Liver (tissue), 9 donors: ENCODE results near the gene FASTK. TPM values are rescaled to one million over a fixed set of nuclear protein-coding genes. Genes with fewer than 3 reads are reported as not detected.

Experiments
- DNase-seq: peaks from one replicate; pipeline ENCODE4 v3.0.0-alpha.2; 2017; ENCODE audit warnings: low spot score
- H3K27ac ChIP-seq, 2 donors: one replicate each; pipeline ENCODE4 v1.7.0; 2013; ENCODE audit warnings: inconsistent platforms in 2 of 2, low read length in 2 of 2, control low read depth in 1 of 2, low read depth in 1 of 2, mild to moderate bottlenecking in 1 of 2
- H3K27me3 ChIP-seq, 4 donors: one replicate each; pipeline versions ENCODE4 v1.6.1 to v1.7.0; 2013; ENCODE audit warnings: low read length in 3 of 4, inconsistent platforms in 1 of 4, mild to moderate bottlenecking in 1 of 4, moderate library complexity in 1 of 4; ENCODE audit not compliant: control insufficient read depth in 4 of 4, insufficient read depth in 4 of 4
- H3K36me3 ChIP-seq, 4 donors: one replicate each; pipeline versions ENCODE4 v1.6.1 to v1.7.0; 2013; ENCODE audit warnings: low read length in 3 of 4, mild to moderate bottlenecking in 3 of 4, low read depth in 1 of 4, moderate library complexity in 1 of 4; ENCODE audit not compliant: control insufficient read depth in 4 of 4, insufficient read depth in 3 of 4
- H3K4me1 ChIP-seq, 4 donors: one replicate each; pipeline versions ENCODE4 v1.6.1 to v1.7.0; 2013; ENCODE audit warnings: low read length in 3 of 4, mild to moderate bottlenecking in 3 of 4, moderate library complexity in 1 of 4; ENCODE audit not compliant: control insufficient read depth in 4 of 4, insufficient read depth in 4 of 4
- H3K4me3 ChIP-seq, 3 donors: one replicate each; pipeline versions ENCODE4 v1.6.1 to v1.7.0; 2013; ENCODE audit warnings: low read length in 3 of 3, control low read depth in 1 of 3, low read depth in 1 of 3, mild to moderate bottlenecking in 1 of 3
- H3K9ac ChIP-seq, 2 donors: one replicate each; pipeline ENCODE4 v1.7.0; 2013; ENCODE audit warnings: low read length in 2 of 2, mild to moderate bottlenecking in 2 of 2, moderate library complexity in 2 of 2, control low read depth in 1 of 2, low read depth in 1 of 2
- H3K9me3 ChIP-seq, 4 donors: one replicate each; pipeline versions ENCODE4 v1.6.1 to v1.7.0; 2013; ENCODE audit warnings: low read length in 3 of 4; ENCODE audit not compliant: control insufficient read depth in 4 of 4
- ATF3 ChIP-seq: IDR thresholded peaks from 2 replicates; pipeline ENCODE4 v1.6.1; 2016; ENCODE audit warnings: antibody characterized with exemption
- CTCF ChIP-seq: fragments of 150-350 bp; IDR thresholded peaks from 2 replicates; pipeline ENCODE4 v1.5.1; 2017; ENCODE audit warnings: improper control_type of control experiment, low read depth, low read length; ENCODE audit not compliant: missing input control
- EGR1 ChIP-seq, 2 donors: IDR thresholded peaks; 2 replicates each; pipeline ENCODE4 v1.6.1; 2016 to 2018; ENCODE audit warnings: antibody characterized with exemption in 2 of 2, low read depth in 2 of 2
- FOXA1 ChIP-seq: IDR thresholded peaks from 2 replicates; pipeline ENCODE4 v1.6.1; 2016; ENCODE audit warnings: antibody characterized with exemption
- FOXA2 ChIP-seq: IDR thresholded peaks from 2 replicates; pipeline ENCODE4 v1.6.1; 2016; ENCODE audit warnings: antibody characterized with exemption
- GABPA ChIP-seq, 2 donors: IDR thresholded peaks in 1 of 2; conservative IDR thresholded peaks in 1 of 2; 2 replicates each; pipeline ENCODE4 v1.6.1; 2016; ENCODE audit warnings: antibody characterized with exemption in 2 of 2, mild to moderate bottlenecking in 1 of 2, moderate library complexity in 1 of 2
- HNF4A ChIP-seq, 2 donors: conservative IDR thresholded peaks; 2 replicates each; pipeline ENCODE4 v1.6.1; 2016; ENCODE audit warnings: antibody characterized with exemption in 2 of 2, mild to moderate bottlenecking in 2 of 2
- HNF4G ChIP-seq: IDR thresholded peaks from 2 replicates; pipeline ENCODE4 v1.6.1; 2016; ENCODE audit warnings: antibody characterized with exemption
- JUND ChIP-seq, 2 donors: IDR thresholded peaks; 2 replicates each; pipeline ENCODE4 v1.6.1; 2016; ENCODE audit warnings: antibody characterized with exemption in 2 of 2
- MAX ChIP-seq: IDR thresholded peaks from 2 replicates; pipeline ENCODE4 v1.6.1; 2016; ENCODE audit warnings: antibody characterized with exemption
- NR2F2 ChIP-seq: IDR thresholded peaks from 2 replicates; pipeline ENCODE4 v1.6.1; 2016; ENCODE audit warnings: antibody characterized with exemption
- RAD21 ChIP-seq, 2 donors: IDR thresholded peaks; 2 replicates each; pipeline ENCODE4 v1.6.1; 2016; ENCODE audit warnings: antibody characterized with exemption in 2 of 2, mild to moderate bottlenecking in 2 of 2
- REST ChIP-seq: IDR thresholded peaks from 2 replicates; pipeline ENCODE4 v1.6.1; 2016; ENCODE audit warnings: antibody characterized with exemption, mild to moderate bottlenecking
- RXRA ChIP-seq, 2 donors: IDR thresholded peaks; 2 replicates each; pipeline ENCODE4 v1.6.1; 2017 to 2018; ENCODE audit warnings: antibody characterized with exemption in 2 of 2, mild to moderate bottlenecking in 1 of 2
- SP1 ChIP-seq: IDR thresholded peaks from 2 replicates; pipeline ENCODE4 v1.6.1; 2018; ENCODE audit warnings: antibody characterized with exemption, mild to moderate bottlenecking
- TAF1 ChIP-seq: conservative IDR thresholded peaks from 2 replicates; pipeline ENCODE4 v1.6.1; 2016; ENCODE audit warnings: antibody characterized with exemption, mild to moderate bottlenecking
- YY1 ChIP-seq: IDR thresholded peaks from 2 replicates; pipeline ENCODE4 v1.6.1; 2016; ENCODE audit warnings: antibody characterized with exemption, mild to moderate bottlenecking
- ZBTB33 ChIP-seq: IDR thresholded peaks from 2 replicates; pipeline ENCODE4 v1.6.1; 2016; ENCODE audit warnings: antibody characterized with exemption
- WGBS: extraction: QIAGEN DNeasy Blood & Tissue Kit; methylation state at CpG from one replicate; pipeline ENCODE4 v1.1.7; 2013; 5-methylcytosine and 5-hydroxymethylcytosine counted together
- polyA plus RNA-seq, 2 donors: library from polyadenylated mRNA; stranded (reverse) in 1 of 2; unstranded in 1 of 2; fragments of 200-250 nt in 1 of 2; fragments of >200 nt in 1 of 2; fragmentation: Nextera tagmentation in 1 of 2; extraction: Ambion mirVana in 1 of 2; gene quantifications; one replicate each; pipeline versions ENCODE4 v1.2.1 to v1.2.3, GENCODE V29; 2013 to 2015
- total RNA-seq, 2 donors: library from RNA; depleted of rRNA; stranded (reverse); fragments of >200 nt; gene quantifications; one replicate each; pipeline ENCODE4 v1.2.3, GENCODE V29; 2014
- donor health status: healthy.
- donor health status: healthy.
- donor health status: healthy.
- donor health status: healthy.
- donor health status: healthy.

Gene FASTK
- total and polyA plus RNA-seq, 4 donors, result 31.1 to 62.8 (median 43.7) TPM

GRCh38 chr7:151119902-151120301 is 39.3 kb upstream of the FASTK start:
- no peak for DNase-seq
- Histone ChIP-seq H3K27ac (no peak overlapping the region), H3K27me3 (no peaks in the 10 kb centered on the region), H3K4me3 (no peak overlapping the region), H3K4me1 (no peaks in the 10 kb centered on the region), H3K36me3 (peaks cover 5 to 37% (median 13%) of the 10 kb centered on the region in 4 donors), H3K9ac (no peak overlapping the region), H3K9me3 (no peaks in the 10 kb centered on the region)
- no peak for TF ChIP-seq JUND (IDR thresholded peaks at IDR 0.05)
- no peak for TF ChIP-seq RXRA (IDR thresholded peaks at IDR 0.05)
- TF ChIP-seq RAD21 (IDR thresholded peaks at IDR 0.05), result no peak
- no peak for TF ChIP-seq YY1
- no peak for TF ChIP-seq FOXA2
- no peak for TF ChIP-seq TAF1
- no peak for TF ChIP-seq SP1
- no peak for TF ChIP-seq CTCF
- 97% methylated on average over 27 of the region's 27 CpGs for WGBS

GRCh38 chr7:151119055-151119415 is 38.4 kb upstream of the FASTK start:
- TF ChIP-seq CTCF (no peak), YY1 (no peak), REST (no peak), EGR1 (IDR thresholded peaks at IDR 0.05; ENCODE audit: low read depth in 2 of 2) (no peak), MAX (no peak), JUND (IDR thresholded peaks at IDR 0.05) (no peak), RAD21 (IDR thresholded peaks at IDR 0.05) (no peak), HNF4A (conservative IDR thresholded peaks at IDR 0.05) (no peak), ZBTB33 (no peak), HNF4G (no peak), SP1 (no peak), FOXA2 (no peak), TAF1 (no peak), FOXA1 (no peak), GABPA (IDR thresholded peaks at IDR 0.05 in 1 of 2, conservative IDR thresholded peaks at IDR 0.05 in 1 of 2) (no peak), ATF3 (no peak), NR2F2 (no peak), RXRA (IDR thresholded peaks at IDR 0.05) (no peak)
- Histone ChIP-seq H3K4me1 (no peaks in the 10 kb centered on the region), H3K27ac (no peak overlapping the region), H3K9ac (no peak overlapping the region), H3K4me3 (no peak overlapping the region), H3K36me3 (peaks cover 5 to 37% (median 12%) of the 10 kb centered on the region in 4 donors), H3K27me3 (no peaks in the 10 kb centered on the region), H3K9me3 (no peaks in the 10 kb centered on the region)
- WGBS, result 97% methylated on average over 13 of the region's 13 CpGs
- no peak for DNase-seq
